Chondrocyte (in vitro differentiated cells): ENCODE data around the gene USP3. TPM values are rescaled to one million over a fixed set of nuclear protein-coding genes. Genes with fewer than 3 reads are reported as not detected.

ENCODE experiments used
- DNase-seq: peaks from one replicate; pipeline ENCODE4 v3.0.0; 2021; ENCODE audit warnings: mixed read lengths, low spot score
- H3K27ac Mint-ChIP-seq: one replicate; pipeline ENCODE4 v1.8.0; 2021; ENCODE audit warnings: mild to moderate bottlenecking, moderate library complexity, mixed read lengths; ENCODE audit not compliant: unreplicated experiment
- H3K27me3 Mint-ChIP-seq: 2 replicates; pipeline ENCODE4 v1.8.0; 2021; ENCODE audit warnings: low read depth, mixed read lengths
- H3K36me3 Mint-ChIP-seq: 2 replicates; pipeline ENCODE4 v1.8.0; 2021; ENCODE audit warnings: low read depth, mixed read lengths
- H3K4me1 Mint-ChIP-seq: 2 replicates; pipeline ENCODE4 v1.8.0; 2021; ENCODE audit warnings: low read depth, mild to moderate bottlenecking, mixed read lengths
- H3K4me3 Mint-ChIP-seq: one replicate; pipeline ENCODE4 v1.8.0; 2021; ENCODE audit warnings: mild to moderate bottlenecking, moderate library complexity, mixed read lengths; ENCODE audit not compliant: unreplicated experiment
- H3K9me3 Mint-ChIP-seq: 2 replicates; pipeline ENCODE4 v1.8.0; 2021; ENCODE audit warnings: low read depth, mixed read lengths
- total RNA-seq: library from RNA; stranded (reverse); gene quantifications from 3 replicates; pipeline ENCODE4 v1.2.1, GENCODE V29; 2021
- TF ChIP-seq, protein P1 (sequence below): fragments of 200-600 bp; sonication (generic); IDR thresholded peaks from 2 replicates; pipeline ENCODE4 v1.5.0; 2021; ENCODE audit warnings: antibody characterized with exemption, mild to moderate bottlenecking, moderate library complexity

USP3 gene
- total RNA-seq, 1 donor from 2014 or later: 27.6 TPM

GRCh38 chr15:63513271-63513670 is 8.9 kb downstream of the USP3 start:
- Mint-ChIP-seq H3K4me1 (peaks cover 65% of the 10 kb centered on the region), H3K27ac (no peak overlapping the region), H3K27me3 (no peaks in the 10 kb centered on the region), H3K9me3 (no peaks in the 10 kb centered on the region), H3K4me3 (no peak overlapping the region), H3K36me3 (no peaks in the 10 kb centered on the region)
- DNase-seq: no peak
- TF ChIP-seq, protein P1, sequence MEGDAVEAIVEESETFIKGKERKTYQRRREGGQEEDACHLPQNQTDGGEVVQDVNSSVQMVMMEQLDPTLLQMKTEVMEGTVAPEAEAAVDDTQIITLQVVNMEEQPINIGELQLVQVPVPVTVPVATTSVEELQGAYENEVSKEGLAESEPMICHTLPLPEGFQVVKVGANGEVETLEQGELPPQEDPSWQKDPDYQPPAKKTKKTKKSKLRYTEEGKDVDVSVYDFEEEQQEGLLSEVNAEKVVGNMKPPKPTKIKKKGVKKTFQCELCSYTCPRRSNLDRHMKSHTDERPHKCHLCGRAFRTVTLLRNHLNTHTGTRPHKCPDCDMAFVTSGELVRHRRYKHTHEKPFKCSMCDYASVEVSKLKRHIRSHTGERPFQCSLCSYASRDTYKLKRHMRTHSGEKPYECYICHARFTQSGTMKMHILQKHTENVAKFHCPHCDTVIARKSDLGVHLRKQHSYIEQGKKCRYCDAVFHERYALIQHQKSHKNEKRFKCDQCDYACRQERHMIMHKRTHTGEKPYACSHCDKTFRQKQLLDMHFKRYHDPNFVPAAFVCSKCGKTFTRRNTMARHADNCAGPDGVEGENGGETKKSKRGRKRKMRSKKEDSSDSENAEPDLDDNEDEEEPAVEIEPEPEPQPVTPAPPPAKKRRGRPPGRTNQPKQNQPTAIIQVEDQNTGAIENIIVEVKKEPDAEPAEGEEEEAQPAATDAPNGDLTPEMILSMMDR: no peak

- peaks cover 60% of the 10 kb centered on the region for H3K4me1 Mint-ChIP-seq
- no peak overlapping the region for H3K4me3 Mint-ChIP-seq
- no peaks in the 10 kb centered on the region for H3K36me3 Mint-ChIP-seq
- TF ChIP-seq, protein P1: no peak
- H3K27ac Mint-ChIP-seq: no peak overlapping the region
- H3K9me3 Mint-ChIP-seq: no peaks in the 10 kb centered on the region
- no peaks in the 10 kb centered on the region for H3K27me3 Mint-ChIP-seq
- DNase-seq: no peak
These were observed 9.3 kb downstream of the USP3 start for GRCh38 chr15:63513728-63514127.

GRCh38 chr15:63514531-63514943 is 10.1 kb downstream of the USP3 start:
- no peak for DNase-seq
- H3K4me3 Mint-ChIP-seq: no peak overlapping the region
- no peaks in the 10 kb centered on the region for H3K36me3 Mint-ChIP-seq
- H3K9me3 Mint-ChIP-seq: no peaks in the 10 kb centered on the region
- no peaks in the 10 kb centered on the region for H3K27me3 Mint-ChIP-seq
- peaks cover 58% of the 10 kb centered on the region for H3K4me1 Mint-ChIP-seq
- TF ChIP-seq, protein P1: no peak
- H3K27ac Mint-ChIP-seq: no peak overlapping the region

DNA sequence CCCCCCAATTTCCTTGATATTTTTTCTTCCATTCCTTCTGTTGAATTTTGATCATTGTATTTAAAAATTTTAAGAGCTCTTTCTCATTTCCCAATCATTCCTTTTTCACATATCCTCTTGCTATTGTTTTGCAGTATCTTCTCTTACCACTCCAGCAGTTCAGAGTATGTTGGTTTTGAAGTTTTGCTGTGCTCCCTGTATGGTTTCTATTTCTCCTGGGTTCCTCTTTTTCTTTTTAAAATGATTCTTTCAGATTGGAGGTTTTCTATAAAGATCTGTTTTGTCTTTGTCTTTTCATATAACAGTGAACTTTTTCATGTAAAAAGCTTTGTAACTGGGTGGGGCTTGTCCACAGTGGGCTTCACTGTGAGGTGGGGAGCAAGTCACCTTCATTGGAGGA is 12.8 kb downstream of the USP3 start:
- DNase-seq: no peak
- Mint-ChIP-seq H3K27me3 (no peaks in the 10 kb centered on the region), H3K9me3 (no peaks in the 10 kb centered on the region), H3K36me3 (no peaks in the 10 kb centered on the region), H3K4me1 (peaks cover 50% of the 10 kb centered on the region), H3K27ac (no peak overlapping the region), H3K4me3 (no peak overlapping the region)
- TF ChIP-seq, protein P1: no peak

GRCh38 chr15:63517628-63518027 is 13.2 kb downstream of the USP3 start:
- no peak for DNase-seq
- H3K27me3 Mint-ChIP-seq: no peaks in the 10 kb centered on the region
- no peak overlapping the region for H3K27ac Mint-ChIP-seq
- no peaks in the 10 kb centered on the region for H3K9me3 Mint-ChIP-seq
- peaks cover 54% of the 10 kb centered on the region for H3K4me1 Mint-ChIP-seq
- no peak overlapping the region for H3K4me3 Mint-ChIP-seq
- TF ChIP-seq, protein P1: no peak
- H3K36me3 Mint-ChIP-seq: no peaks in the 10 kb centered on the region
